ENCODE results near the gene TTC39B.
"Not testable (repeated sequence)": the region's sequence is repeated elsewhere in the genome, so short reads cannot be mapped to it uniquely, and the experiment has no call there.

The TTC39B gene

DNA sequence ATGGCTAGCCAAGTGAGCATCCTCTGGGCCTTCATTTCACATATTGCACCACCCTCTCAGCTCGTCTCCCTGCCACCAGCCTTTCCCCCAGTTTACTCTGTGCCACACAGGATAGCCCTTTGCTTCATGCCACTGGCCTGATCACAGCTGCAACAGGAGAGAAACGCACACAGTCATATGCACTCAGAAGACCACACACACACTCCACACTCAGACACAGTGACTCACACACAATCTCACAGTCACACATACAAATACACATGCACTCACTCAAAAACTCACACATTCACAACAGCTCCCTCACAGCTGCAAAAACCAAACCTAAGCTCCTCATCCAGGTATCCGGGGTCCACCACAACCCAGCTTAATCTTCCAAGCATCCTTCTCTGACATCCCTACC, 38.7 kb downstream of the TTC39B start:
- no peak for DNase-seq (ENCODE audit: low read depth in 3 of 3)

DNA sequence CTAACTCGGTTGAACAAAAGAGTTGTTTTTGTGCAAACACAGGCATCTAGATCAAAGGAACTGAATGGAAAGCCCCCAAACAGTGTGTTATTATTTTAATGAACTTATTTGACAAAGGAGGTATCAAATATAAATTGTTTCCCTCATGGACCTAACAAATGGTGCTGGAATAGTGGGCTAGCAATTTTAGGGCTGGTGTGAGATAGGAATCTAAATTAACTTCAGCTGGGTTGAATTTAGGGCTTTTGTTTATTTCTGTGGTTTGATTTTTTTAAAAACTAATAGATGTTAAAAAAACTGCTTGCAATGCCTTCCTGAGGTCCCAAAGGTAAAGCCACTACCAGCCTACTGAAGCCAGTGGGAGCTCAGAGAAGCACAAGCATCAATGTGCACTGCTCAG, 42.1 kb downstream of the TTC39B start:
- DNase-seq (ENCODE audit: low read depth in 3 of 3): no peak

DNA sequence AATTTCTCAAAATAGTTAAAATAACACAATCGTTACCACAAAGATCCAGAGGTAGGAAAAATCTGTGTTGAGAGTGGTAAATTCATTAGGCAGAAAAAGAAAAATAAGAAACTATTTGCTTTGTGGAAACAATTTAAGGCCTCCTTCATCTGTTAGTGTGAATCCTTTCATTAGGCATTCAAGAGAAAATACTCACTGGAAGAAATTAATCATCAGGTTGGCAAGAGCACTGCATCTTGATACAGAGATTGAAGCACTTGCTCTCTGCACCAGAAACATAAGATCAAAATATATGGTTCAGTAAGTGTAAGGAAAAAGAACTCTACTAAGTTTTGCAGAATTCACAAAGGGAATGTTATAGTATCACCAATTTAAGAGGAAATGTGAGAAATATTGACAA, 44.4 kb downstream of the TTC39B start:
- no peak for DNase-seq (ENCODE audit: low read depth in 3 of 3)

DNA sequence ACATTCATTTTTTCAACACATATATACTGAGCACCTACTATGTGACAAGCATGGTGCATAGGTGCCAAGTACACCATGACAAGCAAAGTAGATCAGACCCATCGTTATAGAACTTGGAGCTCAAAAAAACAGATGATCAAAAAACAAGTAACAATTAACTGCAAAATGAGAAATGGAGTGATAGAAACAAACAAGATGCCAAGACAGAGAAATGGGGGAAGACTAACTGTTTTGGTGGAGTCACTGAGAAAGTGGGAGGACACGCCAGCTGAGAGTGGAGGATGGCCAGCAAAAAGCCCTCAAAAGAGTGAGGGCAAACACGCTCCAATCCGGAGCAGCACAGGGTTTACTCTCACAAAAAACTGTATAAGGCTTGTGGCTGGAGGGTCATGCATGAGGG, 50.6 kb downstream of the TTC39B start:
- DNase-seq (ENCODE audit: low read depth in 3 of 3): no peak

DNA sequence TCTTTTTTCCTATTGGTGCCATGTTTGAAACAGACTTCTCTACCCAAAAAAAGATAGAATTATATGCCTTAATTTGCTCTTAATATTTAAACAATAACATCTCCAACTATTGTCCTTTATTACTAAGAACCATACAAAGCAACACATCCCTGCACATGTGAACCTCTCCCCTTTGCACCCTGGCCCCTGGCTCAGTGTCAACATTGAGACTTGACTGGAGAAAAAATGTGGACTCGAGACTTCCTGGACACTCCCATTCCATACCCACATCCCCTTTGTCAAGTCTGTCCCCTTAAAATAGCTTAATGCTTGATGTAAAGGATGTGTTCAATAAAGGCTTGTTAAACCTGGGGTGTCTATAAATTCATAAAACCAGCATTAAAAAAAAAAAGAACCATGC, 53.2 kb downstream of the TTC39B start:
- no peak for DNase-seq (ENCODE audit: low read depth in 3 of 3)

DNA sequence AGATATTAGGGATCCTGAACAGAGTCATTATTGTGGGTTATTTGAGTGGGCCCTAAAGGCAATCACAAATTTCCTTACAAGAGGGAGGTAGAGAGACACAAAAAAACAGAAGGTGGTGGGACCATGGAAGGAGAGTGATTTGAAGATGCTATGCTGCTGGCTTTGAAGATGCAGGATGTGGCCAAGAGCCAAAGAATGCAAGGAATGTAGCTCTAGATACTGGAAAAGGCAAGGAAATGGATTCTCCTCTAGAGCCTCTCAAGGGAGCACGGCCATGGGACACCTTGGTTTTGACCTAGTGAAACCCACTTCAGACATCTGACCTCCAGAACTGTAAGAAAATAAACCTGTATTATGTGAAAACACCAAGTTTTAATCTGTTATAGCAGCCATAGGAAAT, 53.8 kb downstream of the TTC39B start:
- DNase-seq (ENCODE audit: low read depth in 3 of 3): no peak

DNA sequence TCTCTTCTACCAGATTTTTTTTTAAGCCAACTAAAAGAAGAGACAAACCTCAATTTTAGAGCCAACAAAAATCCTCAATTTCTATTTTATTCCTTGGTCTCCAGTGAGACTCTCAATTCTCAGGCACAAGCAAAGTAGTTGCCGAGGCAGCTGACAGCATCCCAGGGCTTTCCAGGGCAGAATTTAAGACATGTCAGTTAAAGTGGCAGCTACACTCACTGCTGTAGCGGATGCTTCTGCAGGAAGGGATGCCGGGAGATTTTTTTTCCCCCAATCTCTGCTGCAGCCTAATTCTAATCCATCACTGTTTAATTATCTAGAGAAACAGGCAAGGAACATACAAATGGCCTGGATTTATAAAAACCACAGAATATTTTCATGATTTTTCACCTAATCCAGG, 57.0 kb downstream of the TTC39B start:
- no peak for DNase-seq (ENCODE audit: low read depth in 3 of 3)

DNA sequence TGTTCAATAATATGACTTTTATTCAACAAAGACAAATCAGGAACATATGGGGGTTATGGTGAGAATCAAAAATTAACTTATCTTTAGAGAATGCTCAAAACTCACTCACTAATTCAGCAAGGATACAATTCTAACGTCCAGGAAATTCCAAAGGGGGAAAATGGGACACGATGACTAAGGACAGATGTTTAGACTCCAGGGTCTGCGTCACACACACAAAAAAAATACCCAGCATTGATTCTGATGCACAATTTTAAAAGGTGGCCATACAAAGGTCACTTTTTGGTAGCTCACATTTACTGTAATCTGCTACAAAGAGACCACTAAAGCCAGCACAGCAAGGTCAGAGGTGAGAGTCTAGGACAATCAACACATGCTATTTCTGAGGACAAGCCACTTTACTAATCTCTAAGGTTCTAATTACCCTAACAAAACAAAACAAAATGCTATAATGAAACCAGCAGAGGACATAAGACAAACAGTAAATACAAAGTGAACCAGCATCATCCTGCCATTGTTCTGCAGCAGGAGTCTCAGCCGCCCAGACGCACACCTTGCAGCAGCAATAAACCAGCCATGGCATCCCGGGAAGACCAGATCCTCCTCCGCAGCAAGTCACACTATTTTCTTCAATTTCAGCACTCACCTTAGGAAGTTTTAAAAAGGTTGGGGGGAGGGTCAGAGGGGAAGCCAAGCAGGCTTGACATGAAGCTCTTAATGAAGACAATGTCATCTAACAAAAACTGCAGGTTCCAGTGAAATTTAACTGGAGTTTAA, 57.8 kb downstream of the TTC39B start:
- DNase-seq (ENCODE audit: low read depth in 3 of 3): no peak

DNA sequence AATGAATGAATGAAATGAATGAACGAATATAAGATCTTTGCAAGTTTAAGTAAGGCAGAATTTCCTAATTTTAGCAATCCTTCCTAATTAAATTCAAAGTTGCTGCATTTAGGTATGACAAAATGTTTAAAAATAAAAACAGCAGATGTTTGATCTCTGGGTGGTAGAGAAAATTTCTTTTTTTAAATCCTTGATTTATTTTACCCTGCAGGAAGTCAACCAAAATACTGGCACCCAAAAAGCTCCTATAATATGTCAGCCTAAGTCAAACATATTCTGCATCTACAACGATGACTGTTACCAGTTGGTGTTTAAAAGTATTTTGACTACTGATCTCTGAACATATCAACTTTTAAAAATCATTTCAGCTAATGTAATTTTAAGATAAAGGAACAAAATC, 58.4 kb downstream of the TTC39B start:
- DNase-seq (ENCODE audit: low read depth in 3 of 3): no peak

DNA sequence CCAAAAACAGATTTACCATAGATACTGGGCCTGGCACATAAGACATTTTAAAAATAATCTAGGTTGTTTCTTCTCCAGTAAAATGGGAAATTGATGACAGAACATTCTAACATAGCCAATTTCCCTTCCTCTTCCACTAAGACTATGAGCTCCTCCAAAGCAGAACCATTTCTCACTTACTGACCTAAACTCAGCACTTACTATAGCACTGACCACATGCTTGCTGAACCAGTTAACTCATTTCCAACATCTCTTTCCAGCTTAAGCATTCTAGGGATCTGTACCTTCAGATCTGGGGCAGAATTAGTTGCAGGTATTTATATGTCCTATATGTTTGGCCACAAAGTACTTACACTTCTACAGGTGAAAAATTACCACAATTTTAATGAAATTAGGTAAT, 58.9 kb downstream of the TTC39B start:
- DNase-seq (ENCODE audit: low read depth in 3 of 3): no peak

DNA sequence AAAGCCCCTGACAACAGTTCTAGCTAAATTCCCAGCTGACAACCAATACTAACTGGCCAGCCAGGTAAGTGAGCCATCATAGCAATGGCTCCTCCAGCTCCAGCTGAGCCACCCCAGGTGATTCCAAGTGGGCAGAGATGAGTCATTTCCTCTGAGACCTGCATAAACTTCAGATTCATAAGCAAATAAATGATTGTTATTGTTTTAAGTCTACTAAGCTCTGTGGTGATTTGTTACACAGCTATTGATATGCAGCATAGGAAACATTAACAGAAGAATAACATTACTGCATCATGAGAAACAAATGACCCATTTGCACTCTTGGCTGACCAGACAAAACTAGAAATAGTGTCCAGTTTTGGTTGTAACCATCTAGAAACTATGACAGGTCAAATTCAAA, 60.3 kb downstream of the TTC39B start:
- no peak for DNase-seq (ENCODE audit: low read depth in 3 of 3)

DNA sequence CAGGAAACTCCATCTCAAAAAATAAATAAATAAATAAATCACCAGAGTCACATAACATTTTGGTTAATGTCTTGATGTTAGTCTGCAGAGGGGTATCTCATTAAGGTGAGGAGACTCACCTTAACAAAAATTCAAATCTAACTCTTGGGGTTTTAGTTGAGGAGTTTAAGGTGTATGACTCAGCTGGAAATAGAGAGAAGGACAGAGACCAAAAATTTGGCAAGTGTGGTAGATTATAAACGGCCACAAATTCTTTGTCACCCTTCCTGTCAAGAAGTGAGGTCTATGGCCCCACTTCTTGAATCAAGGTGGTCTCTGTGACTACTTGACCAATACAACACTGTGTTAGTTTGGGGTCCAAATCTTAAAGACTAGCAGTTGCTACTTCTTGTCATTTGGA, 60.8 kb downstream of the TTC39B start:
- no peak for DNase-seq (ENCODE audit: low read depth in 3 of 3)

DNA sequence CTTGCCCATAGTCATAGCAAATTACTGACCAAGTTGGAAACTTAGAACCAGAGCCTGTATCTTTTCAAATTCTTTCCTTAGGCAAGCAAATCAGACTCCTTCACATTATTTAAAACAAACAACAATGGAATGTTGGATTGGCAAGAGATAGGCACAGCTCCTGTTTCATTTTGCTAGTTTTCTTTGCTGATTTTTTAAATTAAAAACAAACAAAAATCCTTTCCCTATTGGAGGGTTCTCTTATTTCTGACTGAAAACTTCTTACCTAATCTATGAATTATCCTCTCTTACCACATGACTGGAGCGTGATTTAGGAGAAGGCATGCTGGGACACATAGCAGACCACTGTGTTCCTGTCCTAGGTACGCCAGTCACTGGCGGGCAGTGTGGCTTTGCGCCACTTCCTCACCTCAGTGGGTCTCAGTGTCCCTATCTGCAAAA, 63.0 kb downstream of the TTC39B start:
- DNase-seq (ENCODE audit: low read depth in 3 of 3): no peak

DNA sequence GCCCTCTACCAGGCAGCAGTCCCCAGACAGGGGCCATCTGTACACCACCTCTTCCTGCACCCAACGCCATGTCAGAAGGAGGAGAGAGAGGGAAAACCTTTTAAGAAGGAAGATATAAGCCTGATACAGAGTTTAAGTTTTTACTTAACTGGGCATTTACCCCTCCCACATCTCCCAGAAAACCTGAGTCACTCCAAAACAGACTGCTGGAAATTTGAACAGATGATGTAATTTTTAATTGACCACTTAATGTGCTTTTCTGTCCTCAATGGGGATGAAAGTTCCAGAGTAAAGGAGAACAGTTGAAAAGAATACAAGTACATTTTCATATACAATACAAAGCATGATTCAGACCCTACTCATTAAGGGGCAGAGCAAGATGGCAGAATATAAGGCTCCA, 63.9 kb downstream of the TTC39B start:
- no peak for DNase-seq (ENCODE audit: low read depth in 3 of 3)

DNA sequence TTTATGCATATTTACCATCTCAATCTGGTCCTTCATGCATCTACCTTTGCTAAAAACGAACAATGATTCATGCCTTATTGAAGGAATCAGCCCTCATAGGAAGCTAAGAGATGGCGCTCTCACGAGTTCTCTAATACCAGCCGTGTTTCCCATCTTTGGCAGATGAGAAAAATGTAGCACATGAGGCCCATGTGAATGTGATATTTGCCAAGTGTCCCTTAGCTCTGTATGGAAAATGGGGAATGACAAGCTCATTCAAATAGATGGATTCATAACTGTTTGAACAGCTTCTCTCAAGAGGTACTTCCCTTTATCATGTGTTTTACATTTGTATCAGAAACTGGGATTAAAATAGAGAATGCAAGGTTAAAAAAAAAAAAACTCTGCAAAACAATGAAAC, 66.1 kb downstream of the TTC39B start:
- no peak for DNase-seq (ENCODE audit: low read depth in 3 of 3)

DNA sequence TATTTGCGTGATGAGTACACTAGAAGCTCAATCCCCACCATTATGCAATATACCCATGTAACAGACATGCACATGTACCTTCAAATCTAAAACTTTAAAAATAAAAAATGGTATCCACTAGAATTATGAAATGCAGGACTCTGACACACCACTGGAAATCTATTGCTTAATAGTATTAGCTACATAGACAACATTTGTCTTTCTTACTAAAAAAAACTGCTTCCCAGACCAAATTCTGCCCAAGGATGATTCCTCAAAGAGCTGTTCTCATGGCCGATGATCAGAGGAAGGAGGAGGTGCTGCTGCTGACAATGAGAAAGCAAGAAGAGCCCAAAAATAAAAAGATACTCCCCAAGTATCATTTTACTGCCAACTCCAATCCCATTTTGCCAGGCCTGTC, 67.2 kb downstream of the TTC39B start:
- DNase-seq (ENCODE audit: low read depth in 3 of 3): no peak

DNA sequence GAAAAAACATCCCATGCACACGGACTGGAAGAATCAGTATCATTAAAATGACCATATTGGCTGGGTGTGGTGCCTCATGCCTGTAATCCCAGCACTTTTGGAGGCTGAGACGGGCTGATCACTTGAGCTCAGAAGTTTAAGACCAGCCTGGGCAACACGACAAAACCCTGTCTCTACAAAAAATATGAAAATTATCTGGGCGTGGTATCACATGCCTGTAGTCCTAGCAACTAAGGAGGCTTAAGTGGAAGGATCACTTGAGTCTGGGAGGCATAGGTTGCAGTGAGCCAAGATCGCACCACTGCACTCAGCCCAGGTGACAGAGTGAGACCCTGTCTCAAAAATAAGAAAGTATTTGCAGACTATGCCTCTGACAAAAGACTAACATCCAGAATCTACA, 68.4 kb downstream of the TTC39B start:
- DNase-seq (ENCODE audit: low read depth in 3 of 3): no peak

DNA sequence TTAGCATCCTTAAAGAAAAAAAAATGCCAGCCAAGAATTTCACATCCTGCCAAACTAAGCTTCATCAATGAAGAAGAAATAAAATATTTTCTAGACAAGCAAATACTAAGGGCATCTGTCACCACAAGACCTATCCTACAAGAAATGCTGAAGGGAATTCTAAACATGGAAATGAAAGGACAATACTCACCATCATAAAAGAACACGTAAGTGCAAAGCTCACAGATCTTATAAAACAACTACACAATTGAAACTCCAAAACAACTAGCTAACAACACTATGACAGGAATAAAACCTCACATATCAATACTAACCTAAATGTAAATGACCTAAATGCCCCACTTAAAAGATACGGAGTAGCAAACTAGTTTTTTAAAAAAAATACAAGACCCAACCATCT, 71.4 kb downstream of the TTC39B start:
- no peak for DNase-seq (ENCODE audit: low read depth in 3 of 3)

DNA sequence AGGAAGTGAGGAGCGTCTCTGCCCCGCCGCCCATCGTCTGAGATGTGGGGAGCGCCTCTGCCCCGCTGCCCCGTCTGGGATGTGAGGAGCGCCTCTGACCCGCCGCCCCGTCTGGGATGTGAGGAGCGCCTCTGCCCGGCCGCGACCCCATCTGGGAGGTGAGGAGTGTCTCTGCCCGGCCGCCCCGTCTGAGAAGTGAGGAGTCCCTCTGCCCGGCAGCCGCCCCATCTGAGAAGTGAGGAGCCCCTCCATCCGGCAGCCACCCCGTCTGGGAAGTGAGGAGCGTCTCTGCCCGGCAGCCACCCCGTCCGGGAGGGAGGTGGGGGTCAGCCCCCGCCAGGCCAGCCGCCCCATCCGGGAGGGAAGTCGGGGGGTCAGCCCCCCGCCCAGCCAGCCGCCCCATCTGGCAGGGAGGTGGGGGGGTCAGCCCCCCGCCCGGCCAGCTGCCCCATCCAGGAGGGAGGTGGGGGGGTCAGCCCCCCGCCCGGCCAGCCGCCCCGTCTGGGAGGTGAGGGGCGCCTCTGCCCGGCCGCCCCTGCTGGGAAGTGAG, 73.0 kb downstream of the TTC39B start:
- DNase-seq (ENCODE audit: low read depth in 3 of 3): not testable (repeated sequence)

DNA sequence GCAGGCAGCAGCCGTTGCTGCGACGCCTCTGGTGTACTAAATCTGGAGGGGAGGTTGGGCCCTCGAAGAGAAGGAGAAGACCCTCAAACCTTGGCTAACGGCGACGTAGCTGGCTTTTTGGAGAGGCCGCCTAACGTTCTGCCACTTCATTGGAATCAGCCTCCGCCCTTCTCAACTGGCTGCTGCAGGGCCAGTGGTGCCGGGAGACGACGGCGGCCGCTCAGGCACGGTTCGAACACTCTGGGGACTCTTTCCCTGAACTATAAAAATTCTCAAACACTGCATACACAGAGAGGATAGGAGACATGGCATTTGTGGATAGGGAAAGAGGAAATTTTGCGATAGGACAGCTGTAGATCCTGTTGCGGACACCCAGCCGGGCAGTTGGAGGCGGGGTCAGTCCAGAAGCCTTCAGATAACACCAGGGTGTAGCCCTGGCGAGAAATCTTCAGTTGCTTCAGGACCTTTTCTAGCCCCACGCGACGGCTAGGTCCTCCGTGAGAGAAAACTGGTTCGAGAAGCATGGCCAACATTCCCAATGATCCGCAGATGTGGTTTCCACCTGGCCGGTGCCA, 74.2 kb downstream of the TTC39B start:
- not testable (repeated sequence) for DNase-seq (ENCODE audit: low read depth in 3 of 3)

DNA sequence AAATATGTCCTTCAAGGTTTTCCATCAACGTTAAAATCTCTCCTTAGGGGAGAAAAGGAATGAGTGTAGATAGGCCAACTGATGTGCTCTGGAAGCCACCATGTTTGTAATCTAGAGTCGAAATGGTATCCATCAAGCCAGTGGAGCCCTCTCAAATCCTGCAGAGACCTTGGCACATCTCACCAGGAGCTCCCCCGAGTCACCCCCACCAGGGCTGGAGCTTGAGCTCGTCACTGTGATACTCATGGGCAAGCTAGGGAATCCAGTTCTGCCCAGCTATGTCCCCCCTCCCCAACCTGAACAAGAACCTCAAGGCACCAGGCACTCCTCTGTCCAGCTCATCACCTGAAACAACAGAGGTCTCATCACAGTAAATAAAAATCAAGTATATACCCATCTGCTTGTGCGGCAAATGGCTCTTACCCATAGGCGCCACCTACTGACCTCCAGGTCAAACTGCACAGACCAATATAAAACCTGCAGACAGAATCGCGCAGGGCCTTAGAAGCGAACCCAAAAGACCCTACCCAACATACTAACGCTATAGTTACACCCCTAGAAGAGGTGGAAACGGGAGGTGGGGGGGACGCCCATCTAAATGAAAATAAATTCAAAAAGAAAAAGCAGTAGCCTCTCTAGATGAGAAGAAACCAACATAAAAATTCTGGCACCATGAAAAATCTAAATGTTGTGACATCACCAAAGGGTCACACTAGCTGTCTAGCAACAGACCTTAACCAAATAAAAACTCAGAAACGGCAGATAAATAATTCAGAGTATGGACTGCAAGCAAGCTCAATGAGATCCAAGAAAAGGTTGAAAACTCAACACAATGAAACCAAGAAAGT, 75.0 kb downstream of the TTC39B start:
- DNase-seq (ENCODE audit: low read depth in 3 of 3): no peak

DNA sequence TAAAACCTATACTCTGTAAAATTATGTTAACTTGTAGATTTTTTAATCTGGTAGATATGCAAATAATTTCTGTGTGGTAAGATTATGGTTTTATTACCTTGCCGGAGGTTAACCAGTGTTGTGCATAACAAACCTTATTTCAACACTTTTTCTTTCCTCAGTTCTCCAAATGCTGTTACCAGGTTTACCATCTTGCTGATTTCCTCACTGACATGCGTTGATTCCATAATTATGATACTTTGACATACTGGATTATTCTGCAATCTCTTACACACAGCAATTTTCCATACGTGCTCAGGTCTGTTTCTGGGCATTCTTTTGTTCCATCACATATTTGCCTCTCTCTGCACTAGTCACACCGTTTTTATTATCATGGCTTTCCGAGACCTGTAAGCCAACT, 77.6 kb downstream of the TTC39B start:
- no peak for DNase-seq (ENCODE audit: low read depth in 3 of 3)

DNA sequence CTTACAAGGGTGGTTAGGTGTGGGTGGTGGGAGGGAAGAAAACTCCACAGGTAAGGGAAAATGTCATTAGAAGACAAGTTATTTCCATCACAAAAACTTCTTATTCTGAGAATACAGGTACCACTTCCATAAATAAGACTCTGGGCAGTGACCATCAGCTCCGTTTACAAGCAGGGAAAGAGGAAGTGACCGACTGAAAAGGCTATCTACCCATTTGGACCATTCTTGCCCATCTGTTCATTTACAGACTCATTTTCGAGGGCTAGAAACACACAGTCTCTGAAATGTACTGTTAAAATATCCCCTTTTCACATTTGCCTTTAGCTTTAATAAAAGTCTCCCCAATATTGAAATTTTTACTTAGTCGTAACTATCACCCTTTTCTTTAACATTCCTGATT, 79.5 kb downstream of the TTC39B start:
- DNase-seq (ENCODE audit: low read depth in 3 of 3): no peak

All from stimulated activated CD4-positive, alpha-beta T cell treated with anti-CD3 and anti-CD28 coated beads, TNF-alpha, amount 100 ng/mL, for 4 hours (primary cell).